GM12878 (cell line): ENCODE results near the gene ZNF618. TPM values are rescaled to one million over a fixed set of nuclear protein-coding genes. Genes with fewer than 3 reads are reported as not detected.

Source experiments
- ATAC-seq: fragments of 200-7000 bp; cut with Tn5 transposase; 3 replicates; pipeline ENCODE4 v1.9.1; 2020; ENCODE audit warnings: mild to moderate bottlenecking, moderate library complexity
- BruUV-seq: library from RNA; stranded (reverse); fragments of 400-500 nt; replicated peaks from 2 replicates; lab custom pipeline; 2021; lab: Mats Ljungman, UMichigan
- CTCF ChIA-PET: fragments of 300-600 bp; sonication (Branson Sonifier 250); formaldehyde crosslinking; extraction: SDS; loops from one replicate; lab custom pipeline; 2021; ENCODE audit warnings: inconsistent platforms; lab: Yijun Ruan, JAX
- POLR2A ChIA-PET: fragments of 350-600 bp; formaldehyde crosslinking; extraction: SDS; loops from one replicate; lab custom pipeline; 2021; ENCODE audit warnings: inconsistent platforms; lab: Charles Lee
- RAD21 ChIA-PET: fragments of 300-600 bp; sonication (Branson Sonifier 250); formaldehyde crosslinking; loops from one replicate; lab custom pipeline; 2023; ENCODE audit warnings: antibody characterized with exemption; ENCODE audit not compliant: unreplicated experiment; lab: Charles Lee
- SMC1A ChIA-PET: fragments of 300-600 bp; sonication (Branson Sonifier 250); formaldehyde crosslinking; loops from one replicate; lab custom pipeline; 2023; ENCODE audit not compliant: unreplicated experiment, uncharacterized antibody; lab: Charles Lee
- DNase-seq: peaks from one replicate; pipeline ENCODE4 v3.0.0-alpha.2; 2011; ENCODE audit warnings: low read depth, low spot score
- FAIRE-seq: peaks from 3 replicates; lab custom pipeline; 2011; peaks lifted over from hg19 to GRCh38; lab: Jason Lieb, UNC
- H2AFZ ChIP-seq: 2 replicates; pipeline ENCODE4 v1.6.0; 2011; ENCODE audit warnings: low read depth, low read length, control low read depth; ENCODE audit not compliant: control insufficient read depth
- H3K27ac ChIP-seq: 2 replicates; pipeline ENCODE4 v1.5.1; 2011; ENCODE audit warnings: control low read depth; ENCODE audit not compliant: control insufficient read depth, insufficient read depth
- H3K27me3 ChIP-seq, 2 experiments: replicated peaks in 1 of 2; 2 replicates each; pipeline versions ENCODE4 v1.6.0 to v1.6.1; 2011; ENCODE audit warnings: low read length in 1 of 2; ENCODE audit not compliant: control insufficient read depth in 2 of 2, insufficient read depth in 2 of 2
- H3K36me3 ChIP-seq, 2 experiments: 2 replicates each; pipeline ENCODE4 v1.5.1; 2011; ENCODE audit warnings: low read length in 1 of 2; ENCODE audit not compliant: control insufficient read depth in 2 of 2, insufficient read depth in 2 of 2
- H3K4me1 ChIP-seq: 2 replicates; pipeline ENCODE4 v1.6.1; 2011; ENCODE audit warnings: mild to moderate bottlenecking, low read length, moderate library complexity, mixed read lengths; ENCODE audit not compliant: control insufficient read depth, insufficient read depth
- H3K4me2 ChIP-seq: 2 replicates; pipeline ENCODE4 v1.6.0; 2011; ENCODE audit warnings: control low read depth; ENCODE audit not compliant: control insufficient read depth, insufficient read depth
- H3K4me3 ChIP-seq: fragments of 200-600 bp; sonication (generic); 2 replicates; pipeline ENCODE4 v1.5.1; 2016
- H3K79me2 ChIP-seq: 2 replicates; pipeline ENCODE4 v1.6.0; 2011; ENCODE audit warnings: low read length; ENCODE audit not compliant: control insufficient read depth, insufficient read depth
- H3K9ac ChIP-seq: 2 replicates; pipeline ENCODE4 v1.8.0; 2011; ENCODE audit warnings: low read length, control low read depth, mixed read lengths; ENCODE audit not compliant: control insufficient read depth, insufficient read depth
- H3K9me3 ChIP-seq: replicated peaks from 3 replicates; pipeline ENCODE4 v1.5.1; 2011; ENCODE audit warnings: mild to moderate bottlenecking, low read length; ENCODE audit not compliant: control insufficient read depth, insufficient read depth
- H4K20me1 ChIP-seq: 2 replicates; pipeline ENCODE4 v1.6.0; 2011; ENCODE audit not compliant: control insufficient read depth, insufficient read depth
- BCL11A ChIP-seq: IDR thresholded peaks from 2 replicates; pipeline ENCODE4 v1.6.1; 2011; ENCODE audit warnings: low read depth, low read length
- CTCF ChIP-seq, 3 experiments: IDR thresholded peaks in 2 of 3; conservative IDR thresholded peaks in 1 of 3; 2 replicates each; pipeline ENCODE4 v1.5.1; 2011; ENCODE audit warnings: low read depth in 3 of 3, low read length in 3 of 3, mild to moderate bottlenecking in 3 of 3, control low read depth in 2 of 3, moderate library complexity in 2 of 3, inconsistent platforms in 1 of 3, mixed read lengths in 1 of 3; ENCODE audit not compliant: control insufficient read depth in 2 of 3, insufficient read depth in 1 of 3; ENCODE audit errors: extremely low read depth in 1 of 3
- EED ChIP-seq: sonication (generic); IDR thresholded peaks from 2 replicates; pipeline ENCODE4 v1.6.1; 2016; ENCODE audit warnings: antibody characterized with exemption, low read depth
- FOS ChIP-seq: IDR thresholded peaks from 3 replicates; pipeline ENCODE4 v1.6.1; 2011; ENCODE audit warnings: borderline replicate concordance; ENCODE audit not compliant: insufficient read length; ENCODE audit errors: extremely low read depth
- HDAC2 ChIP-seq: fragments of 200-600 bp; sonication (generic); IDR thresholded peaks from 2 replicates; pipeline ENCODE4 v1.6.1; 2017
- HDAC6 ChIP-seq: fragments of 200-600 bp; sonication (generic); IDR thresholded peaks from one replicate; pipeline ENCODE4 v1.8.0; 2017; ENCODE audit warnings: antibody characterized with exemption; ENCODE audit not compliant: unreplicated experiment
- MYB ChIP-seq: fragments of 150-350 bp; IDR thresholded peaks from 2 replicates; pipeline ENCODE4 v1.6.1; 2014; ENCODE audit warnings: mild to moderate bottlenecking, low read depth, low read length, borderline replicate concordance
- MYC ChIP-seq: IDR thresholded peaks from 2 replicates; pipeline ENCODE4 v1.6.1; 2011; ENCODE audit warnings: mild to moderate bottlenecking, low read length, moderate library complexity, inconsistent platforms; ENCODE audit not compliant: insufficient read depth, insufficient replicate concordance, insufficient read length, severe bottlenecking
- NRF1 ChIP-seq: conservative IDR thresholded peaks from 2 replicates; pipeline ENCODE4 v1.6.1; 2011; ENCODE audit warnings: mild to moderate bottlenecking, low read depth, low read length, improper control_type of control experiment
- PKNOX1 ChIP-seq: fragments of 450-650 bp; IDR thresholded peaks from 2 replicates; pipeline ENCODE4 v1.6.1; 2016; ENCODE audit warnings: mild to moderate bottlenecking
- RBBP5 ChIP-seq: fragments of 200-600 bp; sonication (generic); conservative IDR thresholded peaks from 2 replicates; pipeline ENCODE4 v1.6.1; 2016
- SIN3A ChIP-seq: IDR thresholded peaks from 2 replicates; pipeline ENCODE4 v1.6.1; 2012; ENCODE audit warnings: low read depth, low read length, improper control_type of control experiment
- SMC3 ChIP-seq: IDR thresholded peaks from 2 replicates; pipeline ENCODE4 v1.6.1; 2011; ENCODE audit warnings: low read length, improper control_type of control experiment, borderline replicate concordance
- TCF3 ChIP-seq: IDR thresholded peaks from 2 replicates; pipeline ENCODE4 v1.6.1; 2012; ENCODE audit warnings: low read depth, mild to moderate bottlenecking, low read length, borderline replicate concordance; ENCODE audit not compliant: insufficient read depth
- TCF7 ChIP-seq: IDR thresholded peaks from 2 replicates; pipeline ENCODE4 v1.6.1; 2014; ENCODE audit warnings: antibody characterized with exemption, borderline replicate concordance
- ZNF592 ChIP-seq: fragments of 450-650 bp; IDR thresholded peaks from 2 replicates; pipeline ENCODE4 v1.6.1; 2017; ENCODE audit warnings: mild to moderate bottlenecking, moderate library complexity
- ZNF622 ChIP-seq: fragments of 450-650 bp; IDR thresholded peaks from 2 replicates; pipeline ENCODE4 v1.6.1; 2017; ENCODE audit warnings: mild to moderate bottlenecking, inconsistent platforms
- WGBS: methylation state at CpG from one replicate; pipeline ENCODE4 v1.1.6; 2016; ENCODE audit warnings: low lambda C conversion rate; ENCODE audit not compliant: insufficient replicate concordance, insufficient coverage; ENCODE audit errors: missing lambda C conversion rate; 5-methylcytosine and 5-hydroxymethylcytosine counted together
- in situ Hi-C: fragments of 300-500 bp; cut with MboI; formaldehyde crosslinking; loops from 9 replicates; pipeline ENCODE4 v1.14.3; 2018; ENCODE audit warnings: mixed read lengths
- intact Hi-C: fragments of 100-400 bp; cut with micrococcal nuclease; formaldehyde crosslinking; loops from one replicate; pipeline ENCODE4 v1.14.2; 2022; ENCODE audit not compliant: unreplicated experiment
- polyA plus RNA-seq, 11 experiments: library from polyadenylated mRNA; depleted of rRNA in 4 of 11; unstranded in 6 of 11; stranded (reverse) in 5 of 11; fragments of >200 nt; fragmentation: Nextera tagmentation in 4 of 11; fragmentation: Illumina TruSeq in 1 of 11; extraction: Ambion mirVana in 4 of 11; extraction: Trizol in 1 of 11; gene quantifications; 1 replicate in 1 of 11; 2 replicates in 10 of 11; pipeline versions ENCODE4 v1.2.1 to v1.2.3, GENCODE V29; 2011 to 2016; ENCODE audit warnings: inconsistent platforms in 2 of 11, missing spikeins in 2 of 11, low read depth in 1 of 11
- total RNA-seq, 4 experiments: library from RNA; depleted of rRNA in 3 of 4; stranded (reverse); fragments of >200 nt in 3 of 4; fragmentation: Illumina TruSeq in 1 of 4; extraction: Trizol in 1 of 4; gene quantifications; 2 replicates each; pipeline versions ENCODE4 v1.2.1 to v1.2.3, GENCODE V29; 2013 to 2021

Gene ZNF618
- total and polyA plus RNA-seq, 10 of the 15 experiments (the other 5 are each of a cell fraction or from before 2014, with no cell fraction given) = 0.01 to 0.24 (median 0.06) TPM; not detected in 2

GRCh38 chr9:113873446-113873845 is 2.7 kb upstream of the ZNF618 start:
- H3K9me3 ChIP-seq = no peaks in the 10 kb centered on the region
- H3K4me2 ChIP-seq = no peak overlapping the region
- H3K36me3 ChIP-seq = no peaks in the 10 kb centered on the region
- intact Hi-C loops = no loop called here
- BruUV-seq = no TSS peak
- DNase-seq = no peak
- H2AFZ ChIP-seq = no peak overlapping the region
- in situ Hi-C loops = no loop called here
- no peak for TF ChIP-seq BCL11A
- no peak for TF ChIP-seq HDAC6
- no peak for TF ChIP-seq TCF7
- no peak for TF ChIP-seq SIN3A
- no peak for TF ChIP-seq HDAC2
- no peak for TF ChIP-seq RBBP5
- TF ChIP-seq FOS = no peak
- no peak for TF ChIP-seq ZNF622
- TF ChIP-seq PKNOX1 = no peak
- TF ChIP-seq EED = no peak
- no peak for TF ChIP-seq NRF1
- no peak for TF ChIP-seq ZNF592
- no peak for TF ChIP-seq CTCF (IDR thresholded peaks at IDR 0.05 in 2 of 3, conservative IDR thresholded peaks at IDR 0.05 in 1 of 3; ENCODE audit: control insufficient read depth in 2 of 3, extremely low read depth in 1 of 3, insufficient read depth in 1 of 3, low read depth in 3 of 3, low read length in 3 of 3)
- no peak for TF ChIP-seq SMC3
- no peak for TF ChIP-seq TCF3
- TF ChIP-seq MYC = no peak
- TF ChIP-seq MYB = no peak
- ChIA-PET SMC1A (no interaction called here), POLR2A (no interaction called here), RAD21 (no interaction called here), CTCF (no interaction called here)
- H3K27me3 ChIP-seq = peaks cover 0 to 4% of the 10 kb centered on the region in 2 experiments; a peak in 3 of 4 replicates
- FAIRE-seq = no peak
- H3K27ac ChIP-seq = no peak overlapping the region
- no peaks in the 10 kb centered on the region for H4K20me1 ChIP-seq
- H3K4me1 ChIP-seq = no peaks in the 10 kb centered on the region
- H3K9ac ChIP-seq = no peak overlapping the region
- 49% methylated on average over 5 of the region's 5 CpGs for WGBS
- ATAC-seq = no peak
- H3K79me2 ChIP-seq = no peaks in the 10 kb centered on the region
- H3K4me3 ChIP-seq = no peak overlapping the region
